AG09309 (cell line): ENCODE results near the gene THBD.
"Not testable (repeated sequence)": the region's sequence is repeated elsewhere in the genome, so short reads cannot be mapped to it uniquely, and the experiment has no call there.

Experiments
- DNase-seq: peaks from one replicate; pipeline ENCODE4 v3.0.0-alpha.2; 2010; ENCODE audit warnings: low read depth
- H3K4me3 ChIP-seq: 2 replicates; pipeline ENCODE4 v1.5.1; 2011; ENCODE audit warnings: mild to moderate bottlenecking, low read depth, low read length, moderate library complexity; ENCODE audit not compliant: control insufficient read depth
- CTCF ChIP-seq: IDR thresholded peaks from 2 replicates; pipeline ENCODE4 v1.5.1; 2011; ENCODE audit warnings: mild to moderate bottlenecking, low read depth, low read length, inconsistent platforms; ENCODE audit not compliant: insufficient read depth, control insufficient read depth; ENCODE audit errors: missing control alignments

The THBD gene

GRCh38 chr20:23027721-23028120 lies 21.8 kb downstream of the THBD start:
- DNase-seq, result no peak
- TF ChIP-seq CTCF, result no peak
- H3K4me3 ChIP-seq, result no peak overlapping the region

GRCh38 chr20:23025503-23025902 lies 24.0 kb downstream of the THBD start:
- H3K4me3 ChIP-seq, DNase-seq: not testable (repeated sequence)

GRCh38 chr20:23024701-23025100 lies 24.8 kb downstream of the THBD start:
- no peak for TF ChIP-seq CTCF

GRCh38 chr20:23023621-23024177 lies 25.8 kb downstream of the THBD start:
- DNase-seq, result no peak
- no peak for TF ChIP-seq CTCF

More at GRCh38 chr20:23024701-23025100, 24.8 kb downstream of the THBD start:
- no peak overlapping the region for H3K4me3 ChIP-seq
- DNase-seq, result no peak

GRCh38 chr20:23022849-23023248 lies 26.6 kb downstream of the THBD start:
- no peak for DNase-seq
- H3K4me3 ChIP-seq, result no peak overlapping the region
- TF ChIP-seq CTCF, result no peak

More at GRCh38 chr20:23023621-23024177, 25.8 kb downstream of the THBD start:
- no peak overlapping the region for H3K4me3 ChIP-seq

- TF ChIP-seq CTCF, result no peak
- DNase-seq, result no peak
- H3K4me3 ChIP-seq, result no peak overlapping the region
These were observed 27.5 kb downstream of the THBD start for GRCh38 chr20:23021951-23022350.

- TF ChIP-seq CTCF, result no peak
- no peak overlapping the region for H3K4me3 ChIP-seq
- no peak for DNase-seq
These were observed 27.9 kb downstream of the THBD start for GRCh38 chr20:23021541-23021940.
